ENCODE results near the gene DOCK11. TPM values are rescaled to one million over a fixed set of nuclear protein-coding genes. Genes with fewer than 3 reads are reported as not detected.

DOCK11 gene
- total RNA-seq, 1 donor from 2014 or later: 56.0 TPM

GRCh38 chrX:118525174-118525730 lies 29.6 kb downstream of the DOCK11 start:
- peaks cover 90% of the 10 kb centered on the region for H3K4me1 Mint-ChIP-seq
- no peaks in the 10 kb centered on the region for H3K27me3 Mint-ChIP-seq
- peak overlapping the region; percentile 69 for H3K27ac Mint-ChIP-seq
- CTCF ChIA-PET: no interaction called here
- peaks cover 2% of the 10 kb centered on the region for H3K36me3 Mint-ChIP-seq (ENCODE audit: low read depth)
- no peak for DNase-seq
- H3K4me3 Mint-ChIP-seq: no peak overlapping the region
- POLR2A ChIA-PET: interaction anchor here (0.7 kb wide), 1 partner anchor 205 kb away, joined by 3 read pairs; no protein-coding TSS in a partner anchor
- ATAC-seq (ENCODE audit: low read depth): no peak
- no peaks in the 10 kb centered on the region for H3K9me3 Mint-ChIP-seq
- TF ChIP-seq, protein P1, sequence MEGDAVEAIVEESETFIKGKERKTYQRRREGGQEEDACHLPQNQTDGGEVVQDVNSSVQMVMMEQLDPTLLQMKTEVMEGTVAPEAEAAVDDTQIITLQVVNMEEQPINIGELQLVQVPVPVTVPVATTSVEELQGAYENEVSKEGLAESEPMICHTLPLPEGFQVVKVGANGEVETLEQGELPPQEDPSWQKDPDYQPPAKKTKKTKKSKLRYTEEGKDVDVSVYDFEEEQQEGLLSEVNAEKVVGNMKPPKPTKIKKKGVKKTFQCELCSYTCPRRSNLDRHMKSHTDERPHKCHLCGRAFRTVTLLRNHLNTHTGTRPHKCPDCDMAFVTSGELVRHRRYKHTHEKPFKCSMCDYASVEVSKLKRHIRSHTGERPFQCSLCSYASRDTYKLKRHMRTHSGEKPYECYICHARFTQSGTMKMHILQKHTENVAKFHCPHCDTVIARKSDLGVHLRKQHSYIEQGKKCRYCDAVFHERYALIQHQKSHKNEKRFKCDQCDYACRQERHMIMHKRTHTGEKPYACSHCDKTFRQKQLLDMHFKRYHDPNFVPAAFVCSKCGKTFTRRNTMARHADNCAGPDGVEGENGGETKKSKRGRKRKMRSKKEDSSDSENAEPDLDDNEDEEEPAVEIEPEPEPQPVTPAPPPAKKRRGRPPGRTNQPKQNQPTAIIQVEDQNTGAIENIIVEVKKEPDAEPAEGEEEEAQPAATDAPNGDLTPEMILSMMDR (IDR thresholded peaks at IDR 0.05): no peak
- intact Hi-C loops (cut with micrococcal nuclease): no loop called here

DNA sequence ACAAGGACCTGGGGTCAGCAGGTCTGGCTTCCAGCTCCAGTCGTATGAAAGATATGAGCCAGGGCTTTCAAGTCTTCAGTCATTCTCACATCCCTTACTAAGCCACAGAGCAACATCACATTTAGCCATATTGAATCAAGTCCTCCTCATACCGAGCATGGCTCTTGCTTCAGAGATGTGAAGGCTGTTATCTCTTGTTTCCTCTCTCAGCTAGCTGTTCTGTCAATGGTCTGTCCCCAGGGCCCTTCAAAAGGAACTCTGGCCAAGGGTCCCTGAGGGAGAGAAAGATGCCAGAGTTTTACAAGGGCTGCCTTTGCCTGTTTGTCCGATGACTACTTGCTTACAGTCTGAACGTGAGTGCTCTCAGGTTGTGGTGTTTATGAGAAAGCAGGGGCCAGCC lies 30.5 kb downstream of the DOCK11 start:
- TF ChIP-seq, protein P1 (IDR thresholded peaks at IDR 0.05): no peak
- Mint-ChIP-seq H3K27me3 (no peaks in the 10 kb centered on the region), H3K4me3 (no peak overlapping the region), H3K4me1 (peaks cover 90% of the 10 kb centered on the region), H3K36me3 (ENCODE audit: low read depth) (peaks cover 2% of the 10 kb centered on the region), H3K9me3 (no peaks in the 10 kb centered on the region), H3K27ac (peak overlapping the region; percentile 85)
- no peak for DNase-seq
- ChIA-PET CTCF (no interaction called here), POLR2A (no interaction called here)
- peak; percentile 13 for ATAC-seq (ENCODE audit: low read depth)
- intact Hi-C loops (cut with micrococcal nuclease): no loop called here

DNA sequence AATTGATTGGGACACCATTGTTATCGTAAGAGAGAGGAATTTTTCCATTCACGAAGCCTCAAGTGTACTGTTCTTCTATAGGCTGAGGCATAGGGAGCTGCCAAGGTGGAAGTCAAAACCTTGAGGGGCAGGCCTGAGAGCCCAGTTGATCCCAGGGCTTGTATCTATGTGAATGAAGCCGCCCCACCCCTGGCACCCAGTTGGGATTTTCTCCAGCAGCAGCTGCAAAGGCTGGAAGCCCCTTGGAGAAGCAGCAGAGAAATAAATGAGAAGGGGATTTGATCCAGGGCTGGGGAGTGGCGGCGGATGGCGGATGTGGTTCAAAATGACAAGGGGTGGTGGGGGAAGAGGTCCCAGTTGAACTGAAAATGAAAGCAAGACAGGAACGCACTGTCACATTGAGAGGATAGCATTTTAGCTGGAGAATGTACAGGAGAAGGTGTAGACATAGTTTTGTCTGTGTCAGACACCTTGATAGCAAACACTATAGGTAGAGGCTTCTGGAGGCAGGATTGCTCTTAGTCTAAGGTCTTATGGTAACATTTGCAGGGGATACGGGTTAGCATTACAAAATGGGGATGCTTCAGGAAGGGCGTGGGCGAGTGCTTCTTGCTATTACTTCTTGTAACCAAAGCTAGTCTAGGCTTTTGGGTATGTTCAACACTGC lies 32.6 kb downstream of the DOCK11 start:
- TF ChIP-seq, protein P1 (IDR thresholded peaks at IDR 0.05): no peak
- ChIA-PET CTCF (no interaction called here), POLR2A (interaction anchor here (0.8 to 6.5 kb wide), 4 partner anchors 9 to 32 kb away, joined by 4 to 118 read pairs (median 5); partner anchors contain the start of gene DOCK11)
- peak; percentile 71 for ATAC-seq (ENCODE audit: low read depth)
- H3K27ac Mint-ChIP-seq: peak overlapping the region; percentile 97
- peaks cover 4% of the 10 kb centered on the region for H3K36me3 Mint-ChIP-seq (ENCODE audit: low read depth)
- DNase-seq: peak; percentile 20
- no peaks in the 10 kb centered on the region for H3K27me3 Mint-ChIP-seq
- intact Hi-C loops (cut with micrococcal nuclease): loop anchor here (1.0 kb wide), 2 partner anchors 9 to 33 kb away; partner anchors contain the start of gene DOCK11
- peaks cover 82% of the 10 kb centered on the region for H3K4me1 Mint-ChIP-seq
- H3K9me3 Mint-ChIP-seq: no peaks in the 10 kb centered on the region
- H3K4me3 Mint-ChIP-seq: peak overlapping the region; percentile 88

- intact Hi-C loops (cut with micrococcal nuclease): no loop called here
- peaks cover 75% of the 10 kb centered on the region for H3K4me1 Mint-ChIP-seq
- peaks cover 4% of the 10 kb centered on the region for H3K36me3 Mint-ChIP-seq (ENCODE audit: low read depth)
- peak overlapping the region; percentile 97 for H3K27ac Mint-ChIP-seq
- POLR2A ChIA-PET: interaction anchor here (1.0 to 6.5 kb wide), 2 partner anchors 28 to 35 kb away, joined by 5 to 118 read pairs; partner anchors contain the start of gene DOCK11
- peak overlapping the region; percentile 55 for H3K4me3 Mint-ChIP-seq
- H3K9me3 Mint-ChIP-seq: no peaks in the 10 kb centered on the region
- CTCF ChIA-PET: interaction anchor here (1.5 kb wide), 1 partner anchor 34 kb away, joined by 3 read pairs; no protein-coding TSS in a partner anchor
- TF ChIP-seq, protein P1 (IDR thresholded peaks at IDR 0.05): no peak
- DNase-seq (no peak), ATAC-seq (ENCODE audit: low read depth) (no peak)
- no peaks in the 10 kb centered on the region for H3K27me3 Mint-ChIP-seq
Measured at GRCh38 chrX:118530219-118530911, 34.8 kb downstream of the DOCK11 start.
